Raji (cell line): ENCODE measurements around the gene PPM1F.

ENCODE experiments used
- POLR2A ChIP-seq: IDR thresholded peaks from 2 replicates; pipeline ENCODE4 v1.6.1; 2011; ENCODE audit warnings: low read depth, low read length, control low read depth; ENCODE audit not compliant: insufficient read depth

PPM1F gene

GRCh38 chr22:21952586-21953571 is at the start of gene PPM1F:
Gene PPM1F (minus strand): TSS chr22:21952848. CDS start chr22:21946048, 6,800 bp downstream.
- peak; percentile 65 for TF ChIP-seq POLR2A

GRCh38 chr22:22001664-22002525 is 49.2 kb upstream of the PPM1F start:
- no peak for TF ChIP-seq POLR2A

- no peak for TF ChIP-seq POLR2A
Measured at GRCh38 chr22:21998595-21999247, 46.1 kb upstream of the PPM1F start.

GRCh38 chr22:21996175-21996720 is 43.6 kb upstream of the PPM1F start:
- TF ChIP-seq POLR2A = no peak

- TF ChIP-seq POLR2A = no peak
Measured at GRCh38 chr22:21995660-21996059, 43.0 kb upstream of the PPM1F start.

- no peak for TF ChIP-seq POLR2A
Measured at GRCh38 chr22:21994881-21995444, 42.3 kb upstream of the PPM1F start.

GRCh38 chr22:21992593-21993237 is 40.1 kb upstream of the PPM1F start:
- TF ChIP-seq POLR2A = no peak

- TF ChIP-seq POLR2A = no peak
Measured at GRCh38 chr22:21991774-21992173, 39.1 kb upstream of the PPM1F start.

GRCh38 chr22:21991304-21991596 is 38.6 kb upstream of the PPM1F start:
- TF ChIP-seq POLR2A = no peak

- TF ChIP-seq POLR2A = no peak
Measured at GRCh38 chr22:21990445-21991303, 38.0 kb upstream of the PPM1F start.

- TF ChIP-seq POLR2A = no peak
Measured at GRCh38 chr22:21989049-21989448, 36.4 kb upstream of the PPM1F start.

GRCh38 chr22:21985214-21985613 is 32.6 kb upstream of the PPM1F start:
- TF ChIP-seq POLR2A = no peak

- no peak for TF ChIP-seq POLR2A
Measured at GRCh38 chr22:21984793-21985192, 32.1 kb upstream of the PPM1F start.
